K562 treated with DMSO at 1 percent for 12 hours (cell line): ENCODE results near the gene OR2F2. TPM values are rescaled to one million over a fixed set of nuclear protein-coding genes. Genes with fewer than 3 reads are reported as not detected.

Experiments used
- total RNA-seq: library from RNA; unstranded; fragments of 300-600 nt; gene quantifications from 2 replicates; pipeline ENCODE4 v1.2.3, GENCODE V29; 2022; ENCODE audit not compliant: insufficient read depth

OR2F2 gene, protein sequence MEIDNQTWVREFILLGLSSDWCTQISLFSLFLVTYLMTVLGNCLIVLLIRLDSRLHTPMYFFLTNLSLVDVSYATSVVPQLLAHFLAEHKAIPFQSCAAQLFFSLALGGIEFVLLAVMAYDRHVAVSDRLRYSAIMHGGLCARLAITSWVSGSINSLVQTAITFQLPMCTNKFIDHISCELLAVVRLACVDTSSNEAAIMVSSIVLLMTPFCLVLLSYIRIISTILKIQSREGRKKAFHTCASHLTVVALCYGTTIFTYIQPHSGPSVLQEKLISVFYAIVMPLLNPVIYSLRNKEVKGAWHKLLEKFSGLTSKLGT
- not detected in 2 replicates for total RNA-seq

GRCh38 chr7:143934526-143935325 is at the start of gene OR2F2:
OR2F2 (plus strand) TSS chr7:143935233; CDS start chr7:143935233, 0 bp downstream.

DNA sequence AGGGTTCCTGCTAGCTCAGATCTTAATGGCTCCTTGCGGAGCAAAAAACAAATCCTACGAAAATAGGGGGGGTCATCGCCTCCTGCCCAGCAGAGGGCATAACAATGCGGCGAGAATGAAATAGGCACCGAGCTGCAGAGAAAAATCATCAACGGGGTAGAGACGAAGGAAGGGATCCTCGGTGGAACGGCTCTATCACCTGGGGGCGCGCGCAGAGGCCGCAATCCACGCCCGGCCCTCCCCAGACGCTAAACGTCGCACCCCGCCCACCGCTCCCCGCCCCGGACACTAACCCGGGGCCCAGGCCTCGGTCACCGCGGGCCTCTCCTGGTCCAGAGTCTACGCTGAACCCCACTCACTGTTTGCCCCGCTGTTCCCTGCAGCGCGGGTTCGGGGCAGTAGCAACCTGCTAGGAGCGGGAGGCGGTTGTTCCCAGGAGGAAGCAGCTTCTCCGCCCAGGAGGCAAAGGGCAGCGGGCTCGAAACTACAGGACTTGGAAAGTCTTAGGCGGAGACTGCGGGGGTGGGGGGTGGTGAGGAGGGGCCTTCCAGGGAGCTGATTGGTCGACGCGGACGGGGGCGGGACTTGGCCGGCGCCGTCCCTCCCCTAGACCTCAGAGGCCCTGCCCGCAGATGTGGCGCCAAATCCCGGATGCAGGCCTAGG is 33.2 kb upstream of the OR2F2 start, which contains the start of gene TCAF1:
Gene TCAF1, minus strand, starts transcription at position 509 of the 664 bp plus-strand sequence. CDS start 25,568 bp downstream, outside the sequence.

GRCh38 chr7:143954544-143954943 is 19.5 kb downstream of the OR2F2 start, which contains the start of gene OR2F1:
OR2F1 (plus strand) TSS chr7:143954844; CDS start chr7:143959971, 5,127 bp downstream.

Other genes with a start within 250 kb of the OR2F2 start
- not detected in 2 replicates for gene CTAGE6, start 177.5 kb upstream of the OR2F2 start, total RNA-seq
- 19.2 and 56.5 TPM in 2 replicates for gene TCAF1, start 33.1 kb upstream of the OR2F2 start, total RNA-seq
- not detected in 2 replicates for gene OR2F1, start 19.6 kb downstream of the OR2F2 start, total RNA-seq
- gene OR6B1, start 65.1 kb downstream of the OR2F2 start, total RNA-seq, result not detected in 2 replicates
- not detected in 2 replicates for gene OR2A5, start 113.7 kb downstream of the OR2F2 start, total RNA-seq
- gene OR2A25, start 134.6 kb downstream of the OR2F2 start, total RNA-seq, result not detected in 2 replicates
- not detected in 2 replicates for gene OR2A12, start 151.0 kb downstream of the OR2F2 start, total RNA-seq
- gene OR2A2, start 174.3 kb downstream of the OR2F2 start, total RNA-seq, result not detected in 2 replicates
- not detected in 2 replicates for gene OR2A14, start 187.9 kb downstream of the OR2F2 start, total RNA-seq
- gene CTAGE4, start 248.2 kb downstream of the OR2F2 start, total RNA-seq, result not detected in 2 replicates